ENCODE measurements around the gene GRIPAP1. TPM values are rescaled to one million over a fixed set of nuclear protein-coding genes. Genes with fewer than 3 reads are reported as not detected.

Gene GRIPAP1
- total RNA-seq, 2 donors from 2014 or later, result 22.8 to 42.5 TPM

- 69 to 72% methylated on average over 8 to 12 of the region's 15 CpGs for WGBS, 2 donors
Observed at GRCh38 chrX:48966796-48967579, 35.1 kb downstream of the GRIPAP1 start.

GRCh38 chrX:48965959-48966358 is 36.1 kb downstream of the GRIPAP1 start:
- Histone ChIP-seq H3K36me3 (replicated peaks in 1 of 2; ENCODE audit: insufficient read depth in 1 of 2, low read depth in 2 of 2) (no peaks in the 10 kb centered on the region), H3K9me3 (no peaks in the 10 kb centered on the region), H3K27ac (no peak overlapping the region), H3K4me3 (no peak overlapping the region), H3K4me1 (no peaks in the 10 kb centered on the region), H3K27me3 (no peaks in the 10 kb centered on the region)
- DNase-seq (no peak), ATAC-seq (no peak)
- no peak for TF ChIP-seq CTCF (IDR thresholded peaks at IDR 0.05)
- no peak for TF ChIP-seq POLR2A (IDR thresholded peaks at IDR 0.05)
- WGBS, 2 donors, result 40 to 78% methylated on average over 1 to 9 of the region's 14 CpGs
- intact Hi-C loops (cut with DNase I), result no loop called here

More at GRCh38 chrX:48966796-48967579, 35.1 kb downstream of the GRIPAP1 start:
- H3K4me1 ChIP-seq, result peaks cover 6% of the 10 kb centered on the region
- no peak for TF ChIP-seq POLR2A (IDR thresholded peaks at IDR 0.05)
- TF ChIP-seq CTCF (IDR thresholded peaks at IDR 0.05), result no peak
- H3K36me3 ChIP-seq (replicated peaks in 1 of 2; ENCODE audit: insufficient read depth in 1 of 2, low read depth in 2 of 2), result no peaks in the 10 kb centered on the region
- no peak for DNase-seq
- no peaks in the 10 kb centered on the region for H3K9me3 ChIP-seq
- no peak for ATAC-seq
- H3K4me3 ChIP-seq, result no peak overlapping the region
- H3K27me3 ChIP-seq, result no peaks in the 10 kb centered on the region
- no peak overlapping the region for H3K27ac ChIP-seq
- intact Hi-C loops (cut with DNase I), result no loop called here

- Histone ChIP-seq H3K27ac (no peak overlapping the region), H3K4me1 (peaks cover 9% of the 10 kb centered on the region), H3K4me3 (no peak overlapping the region), H3K27me3 (no peaks in the 10 kb centered on the region), H3K36me3 (replicated peaks in 1 of 2; ENCODE audit: insufficient read depth in 1 of 2, low read depth in 2 of 2) (no peaks in the 10 kb centered on the region), H3K9me3 (no peaks in the 10 kb centered on the region)
- TF ChIP-seq POLR2A (IDR thresholded peaks at IDR 0.05) (no peak), CTCF (IDR thresholded peaks at IDR 0.05) (no peak)
- peak in 1 of 4 donors; percentile 22 for DNase-seq
- no peak for ATAC-seq
- 47 to 48% methylated on average over 4 of the region's 5 CpGs for WGBS, 2 donors
- intact Hi-C loops (cut with DNase I), result no loop called here
Observed at GRCh38 chrX:48961585-48962091, 40.4 kb downstream of the GRIPAP1 start.

- 74 to 88% methylated on average over 2 of the region's 2 CpGs for WGBS, 2 donors
- no peaks in the 10 kb centered on the region for H3K9me3 ChIP-seq
- no peak for DNase-seq
Observed at GRCh38 chrX:48960291-48960690, 41.8 kb downstream of the GRIPAP1 start.

More at GRCh38 chrX:48960291-48960690, 41.8 kb downstream of the GRIPAP1 start:
- Histone ChIP-seq H3K4me3 (no peak overlapping the region), H3K27me3 (no peaks in the 10 kb centered on the region), H3K4me1 (peaks cover 22% of the 10 kb centered on the region), H3K36me3 (replicated peaks in 1 of 2; ENCODE audit: insufficient read depth in 1 of 2, low read depth in 2 of 2) (no peaks in the 10 kb centered on the region), H3K27ac (no peak overlapping the region)
- intact Hi-C loops (cut with DNase I), result no loop called here
- ATAC-seq, result no peak
- no peak for TF ChIP-seq CTCF (IDR thresholded peaks at IDR 0.05)
- TF ChIP-seq POLR2A (IDR thresholded peaks at IDR 0.05), result no peak

All from body of pancreas (tissue), 4 donors.